HG02970 (cell line): ENCODE results near the gene COQ5.

Experiments
- ATAC-seq: cut with Tn5 transposase; IDR thresholded peaks from one replicate; pipeline ENCODE4 v1.9.1; 2021; ENCODE audit warnings: mild to moderate bottlenecking, moderate library complexity, moderate number of reproducible peaks; ENCODE audit not compliant: unreplicated experiment, low FRiP score

The COQ5 gene

GRCh38 chr12:120485961-120486881 is 42.7 kb downstream of the COQ5 start:
- no peak for ATAC-seq

GRCh38 chr12:120483621-120484020 is 45.3 kb downstream of the COQ5 start:
- no peak for ATAC-seq

GRCh38 chr12:120481022-120481767 is 47.8 kb downstream of the COQ5 start:
- ATAC-seq, result no peak

GRCh38 chr12:120480211-120480610 is 48.7 kb downstream of the COQ5 start:
- ATAC-seq, result no peak

GRCh38 chr12:120479458-120479857 is 49.5 kb downstream of the COQ5 start:
- no peak for ATAC-seq

- no peak for ATAC-seq
Observed at GRCh38 chr12:120475643-120476042, 53.3 kb downstream of the COQ5 start.

GRCh38 chr12:120474616-120474960 is 54.4 kb downstream of the COQ5 start:
- no peak for ATAC-seq

GRCh38 chr12:120473807-120474615 is 54.9 kb downstream of the COQ5 start:
- ATAC-seq, result no peak

GRCh38 chr12:120472521-120472920 is 56.4 kb downstream of the COQ5 start:
- no peak for ATAC-seq

GRCh38 chr12:120470150-120470784 is 58.7 kb downstream of the COQ5 start:
- ATAC-seq, result no peak

- peak; percentile 83 for ATAC-seq
Observed at GRCh38 chr12:120469450-120470149, 59.4 kb downstream of the COQ5 start, which contains the start of gene SRSF9. Gene SRSF9 (minus strand): TSS chr12:120469748. CDS start chr12:120469609, 139 bp downstream.

GRCh38 chr12:120468821-120469449 is 60.0 kb downstream of the COQ5 start:
- ATAC-seq, result peak; percentile 4

- ATAC-seq, result no peak
Observed at GRCh38 chr12:120468325-120468820, 60.6 kb downstream of the COQ5 start.

GRCh38 chr12:120467439-120467838 is 61.5 kb downstream of the COQ5 start:
- ATAC-seq, result no peak

- no peak for ATAC-seq
Observed at GRCh38 chr12:120466560-120467315, 62.2 kb downstream of the COQ5 start.

- no peak for ATAC-seq
Observed at GRCh38 chr12:120465756-120466155, 63.2 kb downstream of the COQ5 start.

- ATAC-seq, result no peak
Observed at GRCh38 chr12:120463712-120464111, 65.2 kb downstream of the COQ5 start.

GRCh38 chr12:120462099-120462640 is 66.8 kb downstream of the COQ5 start:
- no peak for ATAC-seq
